B cell (primary cell): Measurements from ENCODE around the gene NOG. TPM values are rescaled to one million over a fixed set of nuclear protein-coding genes. Genes with fewer than 3 reads are reported as not detected.

Experiments used
- ATAC-seq: fragments of 200-7000 bp; cut with Tn5 transposase; one replicate; pipeline ENCODE4 v1.10.0; 2021; ENCODE audit warnings: low read depth, mild to moderate bottlenecking, moderate number of reproducible peaks, moderate library complexity
- CTCF ChIA-PET: fragments of 350-600 bp; sonication (Branson Sonifier 250); formaldehyde crosslinking; loops from one replicate; lab custom pipeline; 2021; ENCODE audit warnings: antibody characterized with exemption, inconsistent platforms; lab: Charles Lee
- POLR2A ChIA-PET: fragments of 350-600 bp; sonication (Branson Sonifier 250); formaldehyde crosslinking; loops from one replicate; lab custom pipeline; 2021; ENCODE audit warnings: antibody characterized with exemption; lab: Charles Lee
- DNase-seq: peaks from one replicate; pipeline ENCODE4 v3.0.0; 2013
- H2AFZ ChIP-seq: 2 replicates; pipeline ENCODE4 v1.6.1; 2012; ENCODE audit warnings: mild to moderate bottlenecking, low read depth, low read length; ENCODE audit not compliant: insufficient read depth, poor library complexity, severe bottlenecking
- H3K27ac ChIP-seq, 2 donors: 1 replicate in 1 of 2; 2 replicates in 1 of 2; pipeline ENCODE4 v1.5.1; 2012 to 2013; ENCODE audit warnings: low read length in 2 of 2, mild to moderate bottlenecking in 2 of 2, moderate library complexity in 1 of 2
- H3K27me3 ChIP-seq, 4 experiments: fragments of 200-600 bp in 1 of 4; sonication (generic) in 1 of 4; replicated peaks in 1 of 4; 1 replicate in 2 of 4; 2 replicates in 2 of 4; pipeline versions ENCODE4 v1.6.1 to v1.7.0; 2013 to 2016; ENCODE audit warnings: low read length in 3 of 4, mild to moderate bottlenecking in 2 of 4, mixed read lengths in 1 of 4, moderate library complexity in 1 of 4; ENCODE audit not compliant: insufficient read depth in 4 of 4, control insufficient read depth in 3 of 4; ENCODE audit errors: control extremely low read depth in 1 of 4
- H3K36me3 ChIP-seq, 2 experiments: replicated peaks in 1 of 2; 1 replicate in 1 of 2; 2 replicates in 1 of 2; pipeline versions ENCODE4 v1.6.1 to v1.7.1; 2013; ENCODE audit warnings: low read length in 1 of 2; ENCODE audit not compliant: insufficient read depth in 2 of 2, control insufficient read depth in 1 of 2; ENCODE audit errors: control extremely low read depth in 1 of 2, extremely low read depth in 1 of 2
- H3K4me1 ChIP-seq, 2 donors: fragments of 200-600 bp in 1 of 2; sonication (generic) in 1 of 2; 1 replicate in 1 of 2; 2 replicates in 1 of 2; pipeline versions ENCODE4 v1.5.1 to v1.6.1; 2013 to 2017; ENCODE audit warnings: low read length in 2 of 2; ENCODE audit not compliant: control insufficient read depth in 2 of 2, insufficient read depth in 2 of 2
- H3K4me2 ChIP-seq: replicated peaks from 2 replicates; pipeline ENCODE3; 2012; ENCODE audit warnings: mild to moderate bottlenecking, low read depth, low read length; ENCODE audit not compliant: poor library complexity, severe bottlenecking
- H3K4me3 ChIP-seq, 5 experiments: fragments of 200-600 bp in 1 of 5; sonication (generic) in 1 of 5; 1 replicate in 3 of 5; 2 replicates in 2 of 5; pipeline versions ENCODE4 v1.5.1 to v1.7.0; 2011 to 2016; ENCODE audit warnings: low read length in 4 of 5, mild to moderate bottlenecking in 4 of 5, low read depth in 2 of 5, control low read depth in 1 of 5, moderate library complexity in 1 of 5; ENCODE audit not compliant: insufficient read depth in 1 of 5; ENCODE audit errors: control extremely low read depth in 1 of 5, extremely low read depth in 1 of 5
- H3K79me2 ChIP-seq: fragments of 200-600 bp; sonication (generic); one replicate; pipeline ENCODE4 v1.6.0; 2016; ENCODE audit warnings: low read length; ENCODE audit not compliant: control insufficient read depth, insufficient read depth
- H3K9ac ChIP-seq: fragments of 200-600 bp; sonication (generic); 2 replicates; pipeline ENCODE4 v1.6.1; 2017; ENCODE audit warnings: mild to moderate bottlenecking, low read length, moderate library complexity
- H3K9me3 ChIP-seq, 3 donors: one replicate each; pipeline versions ENCODE4 v1.6.1 to v1.7.1; 2013; ENCODE audit warnings: low read length in 2 of 3; ENCODE audit not compliant: control insufficient read depth in 2 of 3, insufficient read depth in 1 of 3; ENCODE audit errors: control extremely low read depth in 1 of 3
- H4K20me1 ChIP-seq: 2 replicates; pipeline ENCODE4 v1.6.0; 2012; ENCODE audit warnings: mild to moderate bottlenecking, low read length; ENCODE audit not compliant: insufficient read depth, control insufficient read depth, poor library complexity, severe bottlenecking
- H3K27ac Mint-ChIP-seq: one replicate; pipeline ENCODE4 v1.8.0; 2021; ENCODE audit warnings: mixed read lengths
- H3K27me3 Mint-ChIP-seq: one replicate; pipeline ENCODE4 v1.8.0; 2021; ENCODE audit warnings: mixed read lengths
- H3K4me1 Mint-ChIP-seq: one replicate; pipeline ENCODE4 v1.8.0; 2021; ENCODE audit warnings: mixed read lengths
- H3K4me3 Mint-ChIP-seq: one replicate; pipeline ENCODE4 v1.8.0; 2021; ENCODE audit warnings: mixed read lengths
- H3K9me3 Mint-ChIP-seq: one replicate; pipeline ENCODE4 v1.8.0; 2022; ENCODE audit warnings: mixed read lengths; ENCODE audit not compliant: insufficient read depth
- EZH2 ChIP-seq: IDR thresholded peaks from 2 replicates; pipeline ENCODE4 v1.6.1; 2012; ENCODE audit warnings: borderline replicate concordance, low read depth, mild to moderate bottlenecking, moderate library complexity, low read length; ENCODE audit not compliant: insufficient read depth, poor library complexity, severe bottlenecking
- WGBS: methylation state at CpG from one replicate; pipeline ENCODE4 v1.1.5; 2013; ENCODE audit warnings: missing lambda C conversion rate; ENCODE audit not compliant: insufficient coverage; 5-methylcytosine and 5-hydroxymethylcytosine counted together
- intact Hi-C: fragments of 100-400 bp; cut with micrococcal nuclease; formaldehyde crosslinking; loops from one replicate; pipeline ENCODE4 v1.10.0; 2022
- polyA plus RNA-seq: library from polyadenylated mRNA; depleted of rRNA; stranded (reverse); fragments of >200 nt; gene quantifications from 2 replicates; pipeline ENCODE4 v1.2.3, GENCODE V29; 2012
- total RNA-seq, 2 donors: library from RNA; stranded (reverse); fragments of 120-200 nt in 1 of 2; gene quantifications; 1 replicate in 1 of 2; 2 replicates in 1 of 2; pipeline versions ENCODE4 v1.2.3 to v1.2.4, GENCODE V29; 2013 to 2022
- TF ChIP-seq, protein P1 (sequence below): fragments of 200-600 bp; IDR thresholded peaks from one replicate; pipeline ENCODE4 v1.8.0; 2022; ENCODE audit warnings: antibody characterized with exemption, mild to moderate bottlenecking

NOG gene
- total and polyA plus RNA-seq, 2 donors (not counting 1 experiment from before 2014, with no cell fraction given), result not detected

- no peak for ATAC-seq
- Histone ChIP-seq H3K4me1 (no peaks in the 10 kb centered on the region), H4K20me1 (no peaks in the 10 kb centered on the region), H3K9ac (no peak overlapping the region), H2AFZ (no peak overlapping the region), H3K36me3 (no peaks in the 10 kb centered on the region), H3K27me3 (peaks cover 0 to 5% (median 0%) of the 10 kb centered on the region in 4 experiments), H3K4me3 (no peak overlapping the region), H3K79me2 (no peaks in the 10 kb centered on the region), H3K9me3 (no peaks in the 10 kb centered on the region), H3K27ac (no peak overlapping the region), H3K4me2 (no peak overlapping the region)
- H3K27ac Mint-ChIP-seq, result no peak overlapping the region
- TF ChIP-seq EZH2, result no peak
- TF ChIP-seq, protein P1, sequence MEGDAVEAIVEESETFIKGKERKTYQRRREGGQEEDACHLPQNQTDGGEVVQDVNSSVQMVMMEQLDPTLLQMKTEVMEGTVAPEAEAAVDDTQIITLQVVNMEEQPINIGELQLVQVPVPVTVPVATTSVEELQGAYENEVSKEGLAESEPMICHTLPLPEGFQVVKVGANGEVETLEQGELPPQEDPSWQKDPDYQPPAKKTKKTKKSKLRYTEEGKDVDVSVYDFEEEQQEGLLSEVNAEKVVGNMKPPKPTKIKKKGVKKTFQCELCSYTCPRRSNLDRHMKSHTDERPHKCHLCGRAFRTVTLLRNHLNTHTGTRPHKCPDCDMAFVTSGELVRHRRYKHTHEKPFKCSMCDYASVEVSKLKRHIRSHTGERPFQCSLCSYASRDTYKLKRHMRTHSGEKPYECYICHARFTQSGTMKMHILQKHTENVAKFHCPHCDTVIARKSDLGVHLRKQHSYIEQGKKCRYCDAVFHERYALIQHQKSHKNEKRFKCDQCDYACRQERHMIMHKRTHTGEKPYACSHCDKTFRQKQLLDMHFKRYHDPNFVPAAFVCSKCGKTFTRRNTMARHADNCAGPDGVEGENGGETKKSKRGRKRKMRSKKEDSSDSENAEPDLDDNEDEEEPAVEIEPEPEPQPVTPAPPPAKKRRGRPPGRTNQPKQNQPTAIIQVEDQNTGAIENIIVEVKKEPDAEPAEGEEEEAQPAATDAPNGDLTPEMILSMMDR, result no peak
- H3K27me3 Mint-ChIP-seq, result peaks cover 33% of the 10 kb centered on the region
- H3K4me1 Mint-ChIP-seq, result no peaks in the 10 kb centered on the region
- intact Hi-C loops, result no loop called here
- ChIA-PET POLR2A (no interaction called here), CTCF (no interaction called here)
- WGBS, result 52% methylated on average over 12 of the region's 15 CpGs
- peaks cover 5% of the 10 kb centered on the region for H3K9me3 Mint-ChIP-seq
- DNase-seq, result no peak
- H3K4me3 Mint-ChIP-seq, result no peak overlapping the region
Observed at GRCh38 chr17:56577843-56578204, 15.7 kb upstream of the NOG start.

DNA sequence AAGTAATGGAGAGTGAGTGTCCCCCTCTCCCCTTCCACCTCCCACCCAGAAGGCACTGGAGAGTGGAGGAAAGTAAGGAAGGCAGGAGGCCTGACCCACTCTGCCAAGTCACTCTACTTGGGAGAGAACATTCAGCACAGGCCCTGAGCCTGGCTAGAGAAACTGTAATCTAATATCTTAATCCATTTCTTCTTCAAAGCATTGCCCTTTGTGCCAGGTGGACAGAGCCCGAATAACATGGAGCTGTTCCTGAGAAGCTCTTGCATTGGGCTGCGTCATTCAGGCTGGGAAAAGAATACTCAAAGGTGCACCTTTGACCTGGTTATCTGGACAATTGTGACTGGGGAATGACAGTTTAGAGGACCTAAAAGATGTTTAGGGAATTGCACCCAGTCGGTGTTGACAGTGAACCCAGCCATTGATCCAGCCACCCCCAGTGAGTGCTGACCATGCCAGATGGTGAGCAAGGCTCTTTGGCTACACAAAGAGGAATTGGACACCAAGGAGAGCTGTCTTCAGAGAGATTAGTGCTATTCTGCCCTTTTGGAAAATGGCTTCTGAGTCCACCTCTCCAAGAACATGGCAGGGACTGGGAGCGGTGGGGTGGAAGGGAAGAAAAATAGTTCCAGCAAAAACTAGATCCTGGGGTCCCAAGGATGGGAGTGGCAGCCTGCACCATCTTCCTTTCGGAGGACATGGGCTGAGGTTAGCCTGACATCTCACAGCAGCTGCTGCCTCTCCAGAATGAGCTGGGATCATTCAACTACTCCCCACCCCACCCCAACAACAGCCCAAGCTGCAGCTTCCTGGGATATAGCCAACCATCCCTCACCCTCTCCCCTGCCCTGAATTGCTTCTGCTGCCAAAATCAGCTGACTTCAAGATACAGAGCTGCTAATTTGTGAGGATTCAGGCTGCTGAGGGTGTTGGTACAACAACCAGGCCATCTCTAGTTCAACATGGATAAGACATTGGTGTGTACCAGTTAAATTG lies 11.6 kb upstream of the NOG start:
- CTCF ChIA-PET, result interaction anchor here (2.0 kb wide), 1 partner anchor 11 kb away, joined by 9 read pairs; the partner anchor contains the start of gene NOG

More for the DNA sequence above, 11.6 kb upstream of the NOG start:
- Histone ChIP-seq H3K4me2 (no peak overlapping the region), H2AFZ (no peak overlapping the region), H3K27me3 (peaks cover 0 to 5% (median under 1%) of the 10 kb centered on the region in 4 experiments), H3K36me3 (no peaks in the 10 kb centered on the region), H3K9me3 (no peaks in the 10 kb centered on the region), H3K27ac (no peak overlapping the region), H3K4me3 (no peak overlapping the region), H3K9ac (no peak overlapping the region), H3K4me1 (no peaks in the 10 kb centered on the region), H4K20me1 (no peaks in the 10 kb centered on the region), H3K79me2 (no peaks in the 10 kb centered on the region)
- 93% methylated on average over 5 of the region's 5 CpGs for WGBS
- peaks cover 41% of the 10 kb centered on the region for H3K27me3 Mint-ChIP-seq
- H3K27ac Mint-ChIP-seq, result no peak overlapping the region
- H3K9me3 Mint-ChIP-seq, result peaks cover 5% of the 10 kb centered on the region
- intact Hi-C loops, result no loop called here
- DNase-seq, result no peak
- TF ChIP-seq, protein P1, result no peak
- TF ChIP-seq EZH2, result no peak
- POLR2A ChIA-PET, result no interaction called here
- no peak overlapping the region for H3K4me3 Mint-ChIP-seq
- H3K4me1 Mint-ChIP-seq, result no peaks in the 10 kb centered on the region
- ATAC-seq, result no peak
